Fibroblast of lung (primary cell): ENCODE data around the gene NR6A1.

Experiments used
- CTCF ChIP-seq, 2 donors: IDR thresholded peaks in 1 of 2; conservative IDR thresholded peaks in 1 of 2; 1 replicate in 1 of 2; 2 replicates in 1 of 2; pipeline ENCODE4 v1.5.1; 2011 to 2012; ENCODE audit warnings: low read length in 2 of 2, control low read depth in 1 of 2, inconsistent platforms in 1 of 2, low read depth in 1 of 2, mild to moderate bottlenecking in 1 of 2
- EZH2 ChIP-seq: IDR thresholded peaks from 2 replicates; pipeline ENCODE4 v1.5.1; 2012; ENCODE audit warnings: low read length, control low read depth, mild to moderate bottlenecking; ENCODE audit errors: missing control alignments

GRCh38 chr9:124709292-124709690 lies 61.8 kb downstream of the NR6A1 start:
- TF ChIP-seq CTCF (conservative IDR thresholded peaks at IDR 0.05 in 1 of 2, IDR thresholded peaks at IDR 0.05 in 1 of 2; ENCODE audit: low read depth in 1 of 2, low read length in 2 of 2) = no peak
- TF ChIP-seq EZH2 = no peak
